Activated CD4-positive, alpha-beta T cell treated with anti-CD3 and anti-CD28 coated beads for 1 hour (primary cell): Measurements from ENCODE around the gene AGXT.

Experiments
- DNase-seq: peaks from one replicate; pipeline ENCODE4 v3.0.0-alpha.2; 2020

The AGXT gene

DNA sequence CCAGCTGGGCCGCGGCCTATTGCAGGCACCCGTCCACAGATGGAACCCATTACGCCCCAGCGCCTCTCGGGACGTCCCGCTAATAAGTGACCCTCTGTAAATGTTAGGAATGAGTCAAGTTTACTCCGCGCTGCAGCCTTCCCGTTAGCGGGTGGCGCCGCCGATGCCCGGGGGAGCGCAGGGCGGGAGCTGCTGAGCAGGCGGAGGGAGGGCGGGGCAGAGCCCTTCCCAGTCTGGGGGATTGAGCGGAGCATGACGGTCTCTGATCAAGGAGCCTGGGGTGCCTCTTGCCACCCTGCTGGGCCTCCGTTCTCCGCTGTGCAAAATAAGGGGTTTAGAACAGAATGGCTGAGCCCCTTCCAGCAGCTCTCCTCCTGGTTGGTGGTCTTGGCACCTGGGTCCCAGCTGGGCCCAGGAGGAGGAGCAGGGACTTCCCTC, 48.0 kb downstream of the AGXT start:
- no peak for DNase-seq

- no peak for DNase-seq
Measured at GRCh38 chr2:240917009-240917683, 48.5 kb downstream of the AGXT start.

GRCh38 chr2:240917684-240918257, 49.1 kb downstream of the AGXT start:
- DNase-seq: no peak

DNA sequence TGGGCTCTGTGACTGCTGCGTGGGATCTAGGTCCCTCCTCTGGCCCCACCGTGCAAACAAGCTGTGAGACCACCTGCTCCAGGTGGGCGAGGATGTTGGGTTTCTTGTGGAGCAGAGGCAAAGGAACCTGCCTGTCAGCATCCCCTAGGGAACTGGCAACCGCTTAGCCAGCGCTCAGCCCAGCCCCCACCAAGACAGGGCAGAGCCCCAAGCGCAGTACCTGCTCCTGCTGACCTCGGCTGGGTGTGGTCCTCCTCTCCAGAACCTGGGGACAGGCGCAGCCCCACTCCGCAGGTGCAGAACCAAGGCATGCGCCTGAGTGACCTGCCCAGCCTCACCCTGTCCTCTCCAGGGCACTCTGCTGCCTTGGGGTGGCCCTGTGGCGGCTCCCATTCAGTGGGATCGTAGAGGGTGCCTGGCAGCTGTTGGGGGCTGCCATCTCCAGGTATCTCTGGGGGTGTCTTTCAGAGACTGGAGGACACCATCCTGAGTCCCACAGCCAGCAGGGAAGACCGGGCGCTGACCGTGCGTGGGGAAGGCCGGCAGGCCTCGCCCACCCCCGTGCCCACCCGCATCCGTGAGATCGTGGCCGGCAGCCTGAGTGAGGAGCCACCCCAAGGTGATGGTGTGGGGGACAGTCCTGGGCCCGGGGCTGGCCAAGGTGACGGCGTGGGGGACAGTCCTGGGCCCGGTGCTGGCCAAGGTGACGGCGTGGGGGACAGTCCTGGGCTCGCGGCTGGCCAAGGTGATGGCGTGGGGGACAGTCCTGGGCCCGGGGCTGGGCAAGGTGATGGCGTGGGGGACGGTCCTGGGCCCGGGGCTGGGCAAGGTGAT, 49.9 kb downstream of the AGXT start:
- no peak for DNase-seq

DNA sequence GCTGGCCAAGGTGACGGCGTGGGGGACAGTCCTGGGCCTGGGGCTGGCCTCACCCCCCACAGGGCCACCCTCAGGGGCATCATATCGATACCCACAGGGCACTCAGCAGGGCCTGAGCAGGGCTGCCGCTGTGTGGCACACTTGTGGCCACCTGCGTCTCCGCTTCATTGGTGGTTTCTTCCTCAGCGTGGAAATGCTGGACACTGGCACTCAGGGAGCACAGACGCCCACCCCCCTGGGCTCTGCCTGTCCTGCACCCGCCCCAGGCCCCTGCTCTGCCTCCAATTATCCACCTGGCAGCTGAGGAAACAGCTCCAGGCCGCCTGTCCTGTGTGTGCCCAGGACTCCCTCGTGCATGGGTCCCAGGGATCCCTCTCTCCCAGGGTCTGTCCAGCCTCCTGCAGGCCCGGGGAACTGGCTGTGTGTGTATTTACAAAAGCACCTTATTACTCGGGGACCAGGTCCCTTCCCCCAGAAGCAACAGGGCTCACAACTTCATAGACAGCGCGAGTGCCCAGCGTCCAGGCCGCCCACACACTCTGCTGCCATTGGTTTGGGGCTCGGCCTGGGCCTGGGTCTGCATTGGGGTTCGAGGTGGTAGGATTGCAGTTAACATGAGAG, 50.6 kb downstream of the AGXT start:
- no peak for DNase-seq

GRCh38 chr2:240919786-240920782, 51.5 kb downstream of the AGXT start:
- DNase-seq: no peak

DNA sequence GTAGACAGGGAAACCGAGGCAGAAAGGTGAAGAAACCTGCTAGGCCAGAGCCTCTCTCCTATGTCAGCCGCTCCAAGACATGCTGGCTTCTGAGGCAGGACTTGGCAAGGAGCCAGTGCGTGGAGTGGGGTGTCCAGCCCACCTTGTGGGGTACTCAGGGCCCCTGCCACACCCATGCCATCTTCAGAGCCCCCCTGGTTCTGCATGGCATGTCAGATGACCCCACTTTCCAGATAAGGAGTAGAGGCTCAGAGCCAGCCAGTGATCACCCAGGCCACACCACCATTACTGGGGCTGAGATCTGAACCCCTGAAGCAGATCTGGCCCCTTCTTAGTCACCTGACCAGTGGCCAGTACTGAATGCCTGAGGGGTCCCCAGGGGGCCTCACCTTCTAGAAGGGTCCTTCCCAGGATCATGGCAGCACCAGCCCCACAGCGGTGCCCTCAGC, 52.2 kb downstream of the AGXT start:
- DNase-seq: no peak

GRCh38 chr2:240921311-240921994, 52.8 kb downstream of the AGXT start:
- no peak for DNase-seq

DNA sequence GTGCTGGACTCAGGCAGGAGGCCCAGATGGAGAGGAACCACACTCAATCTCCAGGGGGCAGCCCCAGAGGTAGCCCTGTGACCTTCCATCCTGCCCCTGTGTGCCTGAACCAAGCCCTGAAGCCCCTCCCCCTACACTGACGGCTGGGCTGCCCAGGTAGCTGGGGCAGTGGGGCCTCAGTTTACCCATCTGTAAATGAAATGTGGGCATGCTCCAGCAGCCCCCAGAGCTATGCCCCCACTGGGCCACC, 53.3 kb downstream of the AGXT start:
- DNase-seq: no peak

GRCh38 chr2:240922245-240922981, 53.8 kb downstream of the AGXT start:
- DNase-seq: peak; percentile 5

DNA sequence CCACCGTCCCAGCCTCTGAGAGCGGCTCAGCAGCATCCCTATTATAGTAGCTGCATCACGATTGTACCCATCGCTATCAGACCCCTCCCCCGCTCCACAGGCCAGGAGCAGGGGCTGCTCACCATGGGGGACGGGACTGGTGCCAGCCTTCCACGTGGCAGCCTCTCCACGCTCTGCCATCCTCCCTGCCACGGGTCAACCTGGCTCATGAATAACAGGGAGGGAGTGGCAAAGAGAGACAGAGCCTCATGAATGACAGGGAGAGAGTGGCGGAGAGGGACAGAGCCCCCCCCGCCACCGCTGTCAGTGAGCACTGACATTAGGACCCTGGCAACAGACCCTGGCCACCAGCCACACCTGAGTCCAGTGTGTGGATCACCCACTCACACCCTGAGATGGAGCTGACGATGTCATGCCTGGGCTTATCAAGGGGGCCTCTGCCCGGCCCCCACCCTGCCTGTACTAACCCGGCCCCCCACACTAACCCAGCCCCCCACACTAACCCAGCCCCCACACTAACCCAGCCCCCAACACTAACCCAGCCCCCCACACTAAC, 54.4 kb downstream of the AGXT start:
- DNase-seq: no peak

GRCh38 chr2:240925191-240925567, 56.6 kb downstream of the AGXT start:
- no peak for DNase-seq

DNA sequence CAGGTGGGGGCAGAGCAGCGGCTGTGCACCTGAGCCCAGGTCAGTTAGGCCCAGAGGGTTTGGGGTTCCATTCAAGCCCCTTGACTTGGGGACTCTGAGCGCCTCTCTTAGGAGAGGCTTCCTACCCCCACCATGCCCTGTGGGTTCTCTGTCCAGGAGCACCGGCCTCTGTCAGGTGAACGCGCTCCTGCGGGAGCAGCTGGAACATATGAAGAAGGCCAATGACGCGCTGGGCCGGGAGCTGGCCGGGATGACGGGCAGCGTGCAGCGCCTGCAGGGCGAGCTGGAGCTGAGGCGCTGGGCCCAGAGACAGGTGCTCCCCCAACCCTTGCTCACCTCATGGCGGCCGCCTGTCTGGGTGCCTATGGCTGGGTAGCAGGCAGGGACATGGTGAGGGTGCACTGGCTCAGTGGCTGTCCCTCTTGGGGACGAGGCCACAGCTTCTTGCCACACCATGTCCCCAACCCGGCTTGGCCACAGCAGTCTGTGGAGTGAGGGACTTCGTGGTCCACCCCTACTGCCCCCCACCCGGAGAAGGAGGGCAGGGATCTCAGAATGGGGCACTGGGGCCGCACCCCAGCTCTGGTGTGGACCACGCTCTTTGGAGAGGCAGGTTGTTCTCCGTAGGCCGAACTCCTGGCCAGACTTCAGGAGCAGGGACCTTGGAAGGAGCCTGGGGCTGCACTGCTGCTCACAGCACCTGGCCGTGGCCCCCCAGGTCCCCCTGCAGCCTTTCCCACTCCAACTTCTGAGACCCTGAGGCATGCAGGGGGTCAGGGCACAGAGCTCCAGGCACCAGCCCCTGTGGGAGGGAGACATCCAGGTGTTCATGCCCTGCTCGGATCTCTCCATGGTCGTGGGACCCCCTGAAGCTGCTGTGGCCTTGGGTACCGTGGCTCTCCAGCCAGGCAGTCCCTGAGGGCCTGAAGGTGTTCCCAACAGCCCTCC, 57.2 kb downstream of the AGXT start:
- no peak for DNase-seq

DNA sequence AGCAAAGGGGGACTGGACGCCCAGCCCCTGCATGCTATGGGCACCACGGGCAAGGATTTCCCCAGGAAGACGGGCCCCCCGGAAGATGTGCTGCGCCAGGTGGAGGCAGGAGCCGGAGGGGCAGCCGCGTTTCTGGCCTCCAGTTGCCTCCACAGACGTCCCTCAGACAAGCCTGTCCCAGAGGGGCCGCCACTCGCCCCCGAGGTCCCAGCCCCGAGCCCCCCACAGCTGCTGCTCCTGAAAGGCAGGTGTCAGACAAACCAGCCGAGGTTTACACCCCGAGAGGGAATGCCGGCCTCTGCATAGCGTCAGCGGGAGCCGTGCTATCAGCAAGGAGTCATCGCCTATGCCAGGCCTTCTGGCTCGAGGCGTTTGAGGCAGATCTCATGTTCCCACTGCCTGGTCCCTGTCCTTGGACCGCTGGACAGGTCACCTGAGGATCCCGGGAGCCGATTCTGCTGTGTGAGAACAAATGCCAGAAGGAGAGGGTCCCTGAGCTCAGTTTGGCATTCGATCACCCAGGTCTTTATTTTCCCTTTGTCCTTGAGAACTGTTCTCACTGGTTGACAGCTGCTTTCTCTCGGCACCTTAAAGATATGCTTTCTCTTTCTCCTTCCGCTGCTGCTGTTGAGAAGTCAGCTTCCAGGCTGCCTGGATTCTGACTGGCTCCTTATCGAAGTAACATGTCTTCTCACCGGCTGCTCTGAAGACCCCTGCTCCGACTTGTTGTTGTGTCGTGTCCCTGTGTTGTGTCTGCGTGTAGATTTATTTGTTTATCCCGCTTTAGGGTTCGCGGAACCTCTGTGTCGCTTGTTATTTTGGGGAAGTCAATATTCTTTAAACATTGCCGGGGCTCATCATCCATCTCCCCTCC, 58.1 kb downstream of the AGXT start:
- DNase-seq: peak; percentile 5

DNA sequence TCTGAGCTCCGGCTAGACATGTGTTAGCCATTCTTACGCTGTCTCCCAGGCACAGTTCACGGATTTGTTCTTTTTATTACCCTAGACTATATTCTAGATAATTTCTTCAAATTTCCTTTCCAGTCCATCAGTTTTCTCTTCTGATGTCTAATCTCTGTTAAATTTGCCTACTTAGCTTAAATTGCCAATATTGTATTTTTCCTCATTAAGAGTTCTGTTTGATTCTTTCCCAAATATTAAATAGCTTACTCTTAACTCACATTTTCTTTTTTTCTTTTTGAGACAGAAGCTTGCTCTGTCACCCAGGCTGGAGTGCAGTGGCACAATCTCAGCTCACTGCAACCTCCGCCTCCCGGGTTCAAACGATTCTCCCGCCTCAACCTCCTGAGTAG, 58.8 kb downstream of the AGXT start:
- no peak for DNase-seq

- no peak for DNase-seq
Measured at GRCh38 chr2:240928476-240929363, 60.1 kb downstream of the AGXT start.

DNA sequence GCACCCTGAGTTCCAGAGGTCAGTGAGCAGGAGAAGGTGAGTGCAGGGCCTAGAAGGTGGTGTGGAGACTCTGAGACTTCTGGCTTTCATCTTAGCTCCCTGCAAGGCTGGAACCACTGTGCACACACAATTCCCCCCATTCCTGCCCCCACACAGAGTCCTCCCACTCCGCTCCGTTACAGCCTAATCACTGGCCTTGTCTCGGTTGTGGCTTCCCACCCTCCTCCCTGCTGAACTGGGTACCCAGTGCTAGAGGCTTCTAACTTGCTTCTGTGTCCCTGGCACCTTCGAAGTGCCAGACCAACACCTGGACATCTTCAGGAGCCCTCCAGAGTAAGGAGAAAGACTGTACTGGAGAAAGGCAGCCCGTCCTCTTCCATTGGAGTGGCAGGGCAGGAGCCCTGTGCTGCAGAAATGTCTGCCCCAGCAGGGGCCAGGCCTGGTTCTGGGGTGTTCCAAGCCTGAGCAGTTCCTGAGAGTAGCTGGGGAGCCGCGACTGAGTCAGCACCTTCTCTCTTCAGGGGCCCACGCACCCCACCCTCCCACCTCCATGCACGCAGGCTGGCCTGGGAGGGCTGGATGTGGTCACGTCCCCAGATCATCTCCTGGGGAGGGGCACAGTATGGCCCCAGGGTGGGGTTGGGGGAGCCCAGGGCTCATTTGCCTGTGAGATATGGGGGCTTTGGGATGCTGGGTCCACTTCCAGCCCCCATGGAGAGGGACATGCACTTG, 60.9 kb downstream of the AGXT start:
- no peak for DNase-seq
